Activated CD4-positive, alpha-beta T cell treated with anti-CD3 and anti-CD28 coated beads, Interleukin-2, amount 50 U/mL, for 1 hour (primary cell): Measurements from ENCODE around the gene ACAT2.
"Not testable (repeated sequence)": the region's sequence is repeated elsewhere in the genome, so short reads cannot be mapped to it uniquely, and the experiment has no call there.

Experiments used
- DNase-seq: peaks from one replicate; pipeline ENCODE4 v3.0.0-alpha.2; 2020

ACAT2 gene

DNA sequence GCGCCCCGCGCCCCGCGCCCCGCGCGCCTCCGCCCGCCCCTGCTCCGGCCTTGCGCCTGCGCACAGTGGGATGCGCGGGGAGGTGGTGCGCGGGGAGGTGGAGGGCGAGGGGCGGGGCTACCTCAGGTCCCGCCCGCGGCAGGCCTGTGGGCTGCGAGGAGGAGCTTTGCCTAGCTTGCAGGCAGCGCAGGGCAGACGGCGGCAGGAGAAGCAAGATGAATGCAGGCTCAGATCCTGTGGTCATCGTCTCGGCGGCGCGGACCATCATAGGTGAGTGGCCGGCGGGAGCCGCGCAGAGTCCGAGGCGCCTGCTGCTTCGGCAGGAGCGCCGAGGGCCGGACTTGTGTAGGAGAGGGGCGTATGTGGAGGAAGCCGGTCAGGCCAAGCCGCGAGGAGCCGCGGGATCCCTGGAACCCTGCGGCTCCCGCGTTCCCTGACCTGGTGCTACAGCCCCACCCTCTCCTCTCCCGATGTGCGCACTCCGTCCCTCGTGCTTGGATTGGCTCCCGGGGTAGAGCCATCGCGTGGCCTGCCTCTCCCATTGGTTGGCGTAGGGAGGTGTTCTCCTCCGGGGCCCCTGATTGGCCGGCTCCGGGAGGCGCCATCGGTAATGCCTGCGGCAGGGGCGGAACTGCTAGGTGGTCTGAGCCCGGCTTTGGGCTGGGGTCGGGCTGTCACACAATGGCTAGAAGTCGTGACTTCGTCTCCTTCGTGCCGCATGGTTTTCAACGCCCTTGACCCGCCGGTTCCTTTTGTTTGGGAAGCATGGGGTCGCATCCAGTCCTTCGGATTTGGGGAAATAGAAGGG lies at the start of gene ACAT2:
Gene ACAT2 (plus strand): TSS at position 173 of the 808 bp plus-strand sequence. CDS start 43 bp downstream, at position 216.
- peak; percentile 88 for DNase-seq

DNA sequence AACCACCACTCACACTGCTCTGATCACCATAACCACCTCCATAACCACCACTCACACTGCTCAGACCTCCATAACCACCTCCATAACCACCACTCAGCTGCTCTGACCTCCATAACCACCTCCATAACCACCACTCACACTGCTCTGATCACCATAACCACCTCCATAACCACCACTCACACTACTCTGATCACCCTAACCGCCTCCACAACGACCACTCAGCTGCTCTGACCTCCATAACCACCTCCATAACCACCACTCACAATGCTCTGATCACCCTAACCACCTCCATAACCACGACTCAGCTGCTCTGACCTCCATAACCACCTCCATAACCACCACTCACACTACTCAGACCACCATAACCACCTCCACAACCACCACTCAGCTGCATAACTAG lies 49.5 kb upstream of the ACAT2 start:
- DNase-seq: not testable (repeated sequence)

DNA sequence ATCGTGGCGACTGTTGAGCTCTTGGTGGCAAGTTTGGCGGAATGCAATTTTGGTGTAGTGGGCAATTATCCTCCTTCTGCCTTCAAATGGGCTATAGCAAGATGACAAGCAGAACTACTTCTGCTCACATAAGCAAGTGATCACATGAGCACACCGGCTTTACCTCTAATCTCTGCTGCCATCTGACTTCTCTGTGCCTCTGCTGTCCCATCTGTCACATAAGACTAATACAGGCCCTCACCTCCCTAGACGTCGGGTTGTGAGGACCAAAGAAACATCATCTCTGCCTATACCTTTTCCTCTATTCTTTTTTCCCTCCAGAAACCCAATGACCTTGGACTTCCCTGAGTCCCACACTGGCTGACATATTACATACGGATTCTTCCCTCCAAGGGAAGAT lies 47.9 kb upstream of the ACAT2 start:
- no peak for DNase-seq

GRCh38 chr6:159714404-159714803 lies 47.4 kb upstream of the ACAT2 start:
- DNase-seq: no peak

DNA sequence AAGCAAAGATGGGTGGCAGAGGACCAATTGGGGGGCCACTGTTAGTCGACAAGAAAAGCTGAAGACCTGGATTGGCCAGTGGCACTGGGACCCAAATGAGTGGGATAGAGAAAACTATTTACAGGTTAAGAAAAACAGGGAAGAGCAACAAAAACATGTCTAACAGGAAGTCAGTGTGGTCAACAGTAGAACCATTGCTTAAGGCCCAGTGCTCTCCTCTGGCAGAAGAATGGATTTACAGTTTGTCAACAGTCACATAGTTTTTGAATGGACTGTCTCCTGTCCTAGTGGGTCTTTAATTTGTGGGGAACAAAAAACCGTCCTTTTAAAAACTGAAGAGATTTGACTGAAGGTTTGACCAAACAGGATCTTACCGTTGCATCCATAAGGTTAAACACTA lies 46.7 kb upstream of the ACAT2 start:
- DNase-seq: no peak

- DNase-seq: no peak
Measured at GRCh38 chr6:159715605-159716004, 46.2 kb upstream of the ACAT2 start.

DNA sequence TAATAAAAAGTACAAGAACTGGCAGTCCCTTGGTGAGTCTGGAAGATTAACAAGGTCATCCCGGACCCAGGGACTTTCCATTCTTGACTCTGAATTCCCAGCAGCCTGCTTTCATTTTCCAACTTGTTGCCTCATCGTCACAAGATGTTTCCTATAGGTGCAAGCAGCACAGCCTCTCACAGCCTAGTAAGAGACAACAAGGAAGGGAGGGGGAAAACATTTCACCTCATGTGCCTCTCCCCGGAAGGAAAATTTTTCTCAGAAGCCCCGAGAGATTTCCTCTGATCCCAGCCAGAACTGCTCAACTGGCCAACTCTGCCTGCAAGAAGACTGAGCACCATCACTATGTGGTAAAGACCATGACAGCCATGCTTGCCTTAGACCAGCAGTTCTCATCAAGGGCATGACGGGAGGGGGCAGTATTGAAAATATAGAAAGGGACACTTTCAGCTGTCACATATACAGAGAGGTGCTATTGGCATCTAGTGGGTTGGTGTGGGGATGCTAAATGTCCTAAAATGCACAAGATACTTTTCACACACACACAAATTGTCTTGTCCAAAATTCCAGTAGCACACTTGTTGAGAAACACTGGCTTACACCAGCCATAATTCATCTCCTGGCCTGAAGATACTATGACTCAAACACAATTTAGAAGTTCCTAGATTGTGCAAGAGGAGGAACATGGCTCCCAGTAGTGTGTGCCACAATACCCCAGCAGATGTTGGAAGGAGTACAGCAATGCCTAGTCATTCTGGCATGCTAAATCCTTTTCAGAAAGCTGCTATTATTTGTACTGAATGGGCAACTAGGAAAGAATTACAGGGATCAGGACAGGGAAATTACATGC lies 45.4 kb upstream of the ACAT2 start:
- no peak for DNase-seq

- no peak for DNase-seq
Measured at GRCh38 chr6:159718634-159719033, 43.2 kb upstream of the ACAT2 start.

GRCh38 chr6:159719287-159719686 lies 42.6 kb upstream of the ACAT2 start:
- DNase-seq: no peak

DNA sequence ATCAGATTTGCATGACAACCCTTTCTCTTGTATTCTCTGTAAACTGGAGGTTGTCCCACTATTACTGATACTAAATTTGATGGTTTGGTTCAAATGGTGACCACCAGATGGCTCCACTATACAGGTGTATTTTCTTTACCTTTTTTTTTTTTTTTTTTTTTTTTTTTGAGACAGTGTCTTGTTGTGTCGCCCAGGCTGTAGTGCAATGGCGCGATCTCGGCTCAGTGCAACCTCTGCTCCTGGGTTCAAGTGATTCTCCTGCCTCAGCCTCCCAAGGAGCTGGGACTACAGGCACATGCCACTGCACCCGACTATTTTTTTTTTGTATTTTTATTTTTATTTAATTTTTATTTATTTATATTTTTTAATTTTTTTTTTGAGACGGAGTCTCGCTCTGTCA lies 41.1 kb upstream of the ACAT2 start:
- peak; percentile 37 for DNase-seq

GRCh38 chr6:159721981-159722380 lies 39.9 kb upstream of the ACAT2 start:
- DNase-seq: not testable (repeated sequence)

- DNase-seq: no peak
Measured at GRCh38 chr6:159722655-159723054, 39.2 kb upstream of the ACAT2 start.

- DNase-seq: no peak
Measured at GRCh38 chr6:159723259-159723658, 38.6 kb upstream of the ACAT2 start.

GRCh38 chr6:159724778-159725177 lies 37.1 kb upstream of the ACAT2 start:
- no peak for DNase-seq

DNA sequence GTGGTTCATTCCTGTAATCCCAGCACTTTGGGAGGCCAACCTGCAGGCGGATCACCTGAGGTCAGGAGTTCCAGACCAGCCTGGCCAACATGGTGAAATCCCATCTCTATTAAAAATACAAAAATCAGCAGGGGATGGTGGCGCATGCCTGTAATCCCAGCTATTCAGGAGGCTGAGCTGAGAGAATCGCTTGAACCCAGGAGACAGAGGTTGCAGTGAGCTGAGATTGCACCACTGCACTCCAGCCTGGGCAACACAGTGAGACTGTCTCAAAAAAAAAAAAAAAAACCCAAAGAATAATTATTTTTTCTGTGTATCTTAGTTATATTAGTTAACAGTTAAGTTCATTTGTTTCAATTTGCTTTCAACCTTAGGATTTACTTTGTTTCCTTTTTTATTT lies 36.6 kb upstream of the ACAT2 start:
- not testable (repeated sequence) for DNase-seq

- DNase-seq: no peak
Measured at GRCh38 chr6:159726255-159726917, 35.5 kb upstream of the ACAT2 start.

- peak; percentile 96 for DNase-seq
Measured at GRCh38 chr6:159726918-159727716, 34.7 kb upstream of the ACAT2 start, which contains the start of gene WTAP. Gene WTAP, plus strand, starts transcription at chr6:159727506. Its CDS starts 8,760 bp downstream, at chr6:159736266.

DNA sequence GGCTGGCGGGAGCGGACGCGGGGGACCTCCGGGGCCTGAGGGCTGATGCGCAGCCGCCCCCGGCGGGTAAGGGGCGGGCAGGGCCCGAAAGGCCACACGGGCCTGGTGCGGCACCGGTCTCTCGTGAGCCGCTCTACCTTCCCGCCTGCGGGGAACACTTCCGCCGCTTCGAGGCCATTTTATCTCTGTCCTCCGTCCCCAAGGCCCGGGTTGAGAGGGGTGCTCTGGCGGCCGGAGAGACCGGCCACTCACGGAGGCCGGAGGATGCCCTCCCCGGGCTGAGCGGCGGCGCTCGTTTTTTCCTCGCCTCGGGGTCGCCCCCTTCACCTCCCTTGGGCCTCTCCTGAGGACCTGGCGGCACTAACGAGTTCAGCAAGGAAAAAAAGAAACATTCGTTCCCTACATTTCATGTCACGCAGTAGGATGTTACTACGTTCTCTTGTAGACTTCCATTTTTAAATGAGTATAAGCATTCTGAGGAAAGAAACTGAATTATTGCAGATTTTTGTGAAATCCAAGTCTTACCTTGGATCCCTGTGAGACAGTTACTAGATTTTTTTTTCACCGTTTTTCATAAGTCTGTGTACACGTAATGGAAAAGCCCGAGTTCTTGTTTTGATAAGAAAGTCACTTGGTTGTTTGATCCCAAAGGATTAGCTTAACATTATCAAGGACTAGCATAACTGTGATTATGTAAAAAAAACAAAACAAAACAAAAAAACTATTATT lies 34.0 kb upstream of the ACAT2 start:
- peak; percentile 41 for DNase-seq

DNA sequence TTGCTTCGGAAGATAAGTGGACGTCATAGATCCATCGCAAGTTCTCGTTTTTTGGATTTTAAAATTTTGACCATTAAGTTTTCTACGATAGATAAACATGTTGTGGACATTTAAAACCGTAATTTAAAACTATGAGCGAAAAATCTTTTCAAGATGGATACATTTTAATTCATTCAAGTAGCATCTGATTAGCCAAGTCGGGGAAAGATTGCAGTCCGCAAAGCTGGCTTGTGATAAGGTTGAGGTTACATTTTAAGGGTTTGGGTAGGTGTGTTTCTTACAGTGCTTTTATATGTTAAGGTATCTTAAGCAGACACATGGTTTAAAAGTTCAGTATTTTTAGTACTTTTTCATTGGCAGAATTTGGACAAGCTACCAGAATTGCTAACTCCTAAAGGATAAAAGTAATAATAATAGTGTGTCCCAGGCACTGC lies 33.3 kb upstream of the ACAT2 start:
- no peak for DNase-seq

GRCh38 chr6:159729598-159730331 lies 32.1 kb upstream of the ACAT2 start:
- no peak for DNase-seq

DNA sequence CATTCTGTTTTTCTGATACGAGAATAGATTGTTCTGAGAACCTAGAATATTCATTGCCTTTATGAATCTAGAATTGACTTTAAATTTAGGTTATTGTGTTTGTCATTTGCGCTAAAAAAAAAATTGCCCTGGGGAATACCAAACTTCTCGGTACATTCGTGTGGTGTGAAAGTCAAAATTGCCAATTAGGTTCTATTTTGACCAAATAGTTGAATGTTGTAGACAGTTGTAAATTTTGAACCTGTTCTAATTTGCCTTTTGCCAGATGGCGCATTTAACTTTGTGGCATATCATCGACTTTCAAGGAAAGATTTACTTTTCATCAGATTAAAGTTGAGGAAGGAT lies 31.5 kb upstream of the ACAT2 start:
- DNase-seq: no peak
